H1 (cell line): ENCODE measurements around the gene IFT81. TPM values are rescaled to one million over a fixed set of nuclear protein-coding genes. Genes with fewer than 3 reads are reported as not detected.
A peak's percentile ranks its signal among the peaks of the same experiment; 100 is the strongest.
"Not testable (repeated sequence)": the region's sequence is repeated elsewhere in the genome, so short reads cannot be mapped to it uniquely, and the experiment has no call there.

Experiments used
- CTCF ChIA-PET: fragments of 300-600 bp; sonication (Branson Sonifier 250); formaldehyde crosslinking; loops from one replicate; lab custom pipeline; 2021; ENCODE audit not compliant: partially characterized antibody; lab: Charles Lee
- POLR2A ChIA-PET: fragments of 300-600 bp; sonication (Branson Sonifier 250); formaldehyde crosslinking; loops from one replicate; lab custom pipeline; 2021; ENCODE audit warnings: inconsistent platforms; ENCODE audit not compliant: partially characterized antibody; lab: Charles Lee
- DNase-seq, 2 experiments: peaks; one replicate each; pipeline versions ENCODE4 v3.0.0 to v3.0.0-alpha.2; 2010 to 2022; ENCODE audit warnings: low spot score in 2 of 2, low read depth in 1 of 2, mixed read lengths in 1 of 2
- FAIRE-seq: peaks from 2 replicates; lab custom pipeline; 2011; peaks lifted over from hg19 to GRCh38; lab: Jason Lieb, UNC
- H2AFZ ChIP-seq: 2 replicates; pipeline ENCODE4 v1.8.1; 2012; ENCODE audit warnings: low read length, inconsistent platforms
- H2AK5ac ChIP-seq: 2 replicates; pipeline ENCODE4 v1.6.1; 2013; ENCODE audit warnings: low read depth, low read length
- H2BK120ac ChIP-seq: replicated peaks from 2 replicates; pipeline ENCODE3; 2013; ENCODE audit warnings: low read depth, low read length, inconsistent platforms
- H2BK12ac ChIP-seq: 2 replicates; pipeline ENCODE4 v1.6.1; 2013; ENCODE audit warnings: low read depth, low read length
- H2BK15ac ChIP-seq: 2 replicates; pipeline ENCODE4 v1.6.1; 2013; ENCODE audit warnings: low read length
- H2BK20ac ChIP-seq: 2 replicates; pipeline ENCODE4 v1.6.1; 2013; ENCODE audit warnings: low read length
- H2BK5ac ChIP-seq: 2 replicates; pipeline ENCODE4 v1.6.1; 2013; ENCODE audit warnings: low read depth, low read length
- H3K14ac ChIP-seq: 2 replicates; pipeline ENCODE4 v1.6.1; 2013; ENCODE audit warnings: inconsistent platforms; ENCODE audit not compliant: insufficient read length
- H3K18ac ChIP-seq: 2 replicates; pipeline ENCODE4 v1.6.1; 2013; ENCODE audit warnings: low read length; ENCODE audit errors: extremely low read depth
- H3K23ac ChIP-seq: 2 replicates; pipeline ENCODE4 v1.6.1; 2013; ENCODE audit warnings: inconsistent platforms; ENCODE audit not compliant: insufficient read length
- H3K23me2 ChIP-seq: 2 replicates; pipeline ENCODE4 v1.6.1; 2013; ENCODE audit warnings: low read depth, low read length
- H3K27ac ChIP-seq: 2 replicates; pipeline ENCODE4 v1.6.1; 2011; ENCODE audit warnings: low read depth, low read length, inconsistent platforms
- H3K27me3 ChIP-seq, 4 experiments: replicated peaks in 1 of 4; 1 replicate in 1 of 4; 2 replicates in 3 of 4; pipeline versions ENCODE4 v1.6.1 to v1.8.1; 2011 to 2013; ENCODE audit warnings: low read length in 3 of 4, mild to moderate bottlenecking in 3 of 4, inconsistent platforms in 2 of 4, mixed read lengths in 2 of 4, moderate library complexity in 1 of 4; ENCODE audit not compliant: control insufficient read depth in 3 of 4, insufficient read depth in 3 of 4; ENCODE audit errors: extremely low read depth in 1 of 4
- H3K36me3 ChIP-seq, 4 experiments: 2 replicates each; pipeline versions ENCODE4 v1.6.1 to v1.8.1; 2011 to 2013; ENCODE audit warnings: mild to moderate bottlenecking in 4 of 4, low read length in 3 of 4, moderate library complexity in 2 of 4, control low read depth in 1 of 4, inconsistent platforms in 1 of 4; ENCODE audit not compliant: insufficient read depth in 4 of 4, control insufficient read depth in 2 of 4
- H3K4ac ChIP-seq: replicated peaks from 2 replicates; pipeline ENCODE3; 2013; ENCODE audit warnings: low read length, low read depth, mixed read lengths, inconsistent platforms; ENCODE audit not compliant: insufficient read length
- H3K4me1 ChIP-seq, 4 experiments: replicated peaks in 1 of 4; 1 replicate in 1 of 4; 2 replicates in 3 of 4; pipeline versions ENCODE4 v1.6.1 to v1.8.1; 2011 to 2013; ENCODE audit warnings: low read length in 3 of 4, inconsistent platforms in 2 of 4, mixed read lengths in 1 of 4; ENCODE audit not compliant: insufficient read depth in 4 of 4, control insufficient read depth in 3 of 4
- H3K4me2 ChIP-seq, 2 experiments: 2 replicates each; pipeline versions ENCODE4 v1.6.1 to v1.8.1; 2011 to 2013; ENCODE audit warnings: low read depth in 2 of 2, low read length in 2 of 2, control low read depth in 1 of 2, inconsistent platforms in 1 of 2, mild to moderate bottlenecking in 1 of 2; ENCODE audit not compliant: insufficient read depth in 1 of 2
- H3K4me3 ChIP-seq, 4 experiments: fragments of 200-600, 300-600 bp in 1 of 4; sonication (generic), shearing (Covaris generic), sonication (Bioruptor Twin) in 1 of 4; 2 replicates each; pipeline versions ENCODE4 v1.5.1 to v1.8.1; 2011 to 2016; ENCODE audit warnings: low read length in 4 of 4, low read depth in 3 of 4, control low read depth in 2 of 4, inconsistent platforms in 2 of 4, mild to moderate bottlenecking in 2 of 4, mixed read lengths in 1 of 4, moderate library complexity in 1 of 4; ENCODE audit not compliant: insufficient read depth in 2 of 4; ENCODE audit errors: extremely low read depth in 1 of 4
- H3K56ac ChIP-seq: replicated peaks from 2 replicates; pipeline ENCODE3; 2013; ENCODE audit warnings: low read depth, mild to moderate bottlenecking, mixed read lengths, low read length, inconsistent platforms; ENCODE audit not compliant: insufficient read length
- H3K79me1 ChIP-seq: 2 replicates; pipeline ENCODE4 v1.6.1; 2013; ENCODE audit warnings: low read depth, low read length, control low read depth
- H3K79me2 ChIP-seq, 2 experiments: 2 replicates each; pipeline versions ENCODE4 v1.6.1 to v1.8.1; 2012 to 2013; ENCODE audit warnings: low read length in 2 of 2, mild to moderate bottlenecking in 2 of 2, inconsistent platforms in 1 of 2; ENCODE audit not compliant: insufficient read depth in 2 of 2, control insufficient read depth in 1 of 2
- H3K9ac ChIP-seq, 4 experiments: replicated peaks in 1 of 4; 1 replicate in 1 of 4; 2 replicates in 3 of 4; pipeline versions ENCODE4 v1.6.1 to v1.8.1; 2011 to 2013; ENCODE audit warnings: low read depth in 3 of 4, low read length in 3 of 4, control low read depth in 2 of 4, mild to moderate bottlenecking in 2 of 4, moderate library complexity in 2 of 4, inconsistent platforms in 1 of 4; ENCODE audit errors: extremely low read depth in 1 of 4
- H3K9me3 ChIP-seq, 2 experiments: 2 replicates each; pipeline versions ENCODE4 v1.6.1 to v1.8.1; 2012 to 2013; ENCODE audit warnings: mild to moderate bottlenecking in 2 of 2, moderate library complexity in 2 of 2, control low read depth in 1 of 2, inconsistent platforms in 1 of 2, low read depth in 1 of 2, low read length in 1 of 2, mixed read lengths in 1 of 2; ENCODE audit not compliant: insufficient read depth in 2 of 2
- H4K20me1 ChIP-seq, 2 experiments: replicated peaks in 1 of 2; 2 replicates each; pipeline versions ENCODE3 to v1.8.1; 2011 to 2013; ENCODE audit warnings: inconsistent platforms in 2 of 2, low read length in 2 of 2, mild to moderate bottlenecking in 1 of 2; ENCODE audit not compliant: insufficient read depth in 2 of 2, control insufficient read depth in 1 of 2
- H4K5ac ChIP-seq: 2 replicates; pipeline ENCODE4 v1.6.1; 2013; ENCODE audit warnings: low read length, low read depth, mixed read lengths, inconsistent platforms; ENCODE audit not compliant: insufficient read length
- H4K8ac ChIP-seq: 2 replicates; pipeline ENCODE4 v1.8.0; 2013; ENCODE audit warnings: mild to moderate bottlenecking, moderate library complexity, low read length, inconsistent platforms; ENCODE audit not compliant: insufficient read depth; ENCODE audit errors: extremely low read depth
- H4K91ac ChIP-seq: replicated peaks from 2 replicates; pipeline ENCODE3; 2013; ENCODE audit warnings: low read length, mixed read lengths, inconsistent platforms; ENCODE audit not compliant: insufficient read length
- RAD21 ChIP-seq, 2 experiments: IDR thresholded peaks in 1 of 2; conservative IDR thresholded peaks in 1 of 2; 2 replicates each; pipeline ENCODE4 v1.6.1; 2011; ENCODE audit warnings: low read depth in 2 of 2, low read length in 2 of 2, improper control_type of control experiment in 1 of 2, inconsistent platforms in 1 of 2, mild to moderate bottlenecking in 1 of 2, moderate library complexity in 1 of 2
- TEAD4 ChIP-seq: IDR thresholded peaks from 2 replicates; pipeline ENCODE4 v1.6.1; 2012; ENCODE audit warnings: low read depth, low read length, inconsistent platforms, mixed read lengths
- WGBS, 2 experiments: shearing (Covaris generic) in 1 of 2; methylation state at CpG; one replicate each; pipeline versions ENCODE4 v1.1.6 to v1.1.7; 2013 to 2015; ENCODE audit warnings: low lambda C conversion rate in 2 of 2, mixed read lengths in 2 of 2, inconsistent platforms in 1 of 2, low coverage in 1 of 2, missing lambda C conversion rate in 1 of 2; ENCODE audit not compliant: insufficient replicate concordance in 2 of 2, insufficient coverage in 1 of 2, insufficient read length in 1 of 2; ENCODE audit errors: extremely low coverage in 1 of 2, missing lambda C conversion rate in 1 of 2; 5-methylcytosine and 5-hydroxymethylcytosine counted together
- polyA plus RNA-seq, 7 experiments: library from polyadenylated mRNA; depleted of rRNA in 3 of 7; stranded (reverse) in 5 of 7; unstranded in 2 of 7; fragments of >200 nt in 5 of 7; fragments of 200-250 nt in 2 of 7; gene quantifications; 1 replicate in 5 of 7; 2 replicates in 1 of 7; 4 replicates in 1 of 7; pipeline versions ENCODE4 v1.2.1 to v1.2.3, GENCODE V29; 2011 to 2013; ENCODE audit warnings: missing spikeins in 2 of 7, mixed read lengths in 2 of 7
- total RNA-seq: library from RNA; stranded (reverse); fragmentation: NEBNext Ultra II Directional; extraction: Animal tissue kit (Norgen Biotek cat#: 25700); gene quantifications from 2 replicates; pipeline ENCODE4 v1.2.1, GENCODE V29; 2021
- TF ChIP-seq, protein P1 (sequence below), 3 experiments: IDR thresholded peaks; 1 replicate in 2 of 3; 2 replicates in 1 of 3; pipeline versions ENCODE4 v1.5.1 to v1.6.1; 2011; ENCODE audit warnings: low read length in 3 of 3, mild to moderate bottlenecking in 3 of 3, inconsistent platforms in 2 of 3, low read depth in 1 of 3, moderate library complexity in 1 of 3; ENCODE audit not compliant: insufficient read depth in 1 of 3; ENCODE audit errors: control extremely low read depth in 1 of 3

Gene IFT81
- total and polyA plus RNA-seq, 2 of the 8 experiments (the other 6 are each of a cell fraction or from before 2014, with no cell fraction given) = 4.1 to 14.5 TPM

DNA sequence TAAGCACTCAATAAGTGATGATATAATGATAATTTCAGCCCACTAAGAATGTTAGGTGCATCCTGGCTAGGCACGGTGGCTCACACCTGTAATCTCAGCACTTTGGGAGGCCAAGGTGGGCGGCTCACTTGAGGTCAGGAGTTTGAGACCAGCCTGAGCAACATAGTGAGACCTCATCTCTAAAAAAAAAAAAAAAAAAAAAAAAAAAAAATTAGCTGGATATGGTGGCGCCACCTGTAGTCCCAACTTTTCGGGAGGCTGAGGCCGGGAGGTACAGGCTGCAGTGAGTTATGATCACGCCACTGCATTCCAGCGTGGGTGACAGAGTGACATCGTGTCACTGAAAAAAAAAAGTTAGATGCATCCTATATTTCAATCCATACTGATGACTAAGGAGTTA lies 6.9 kb upstream of the IFT81 start:
- H3K4me2 ChIP-seq, H2AK5ac ChIP-seq, H3K9ac ChIP-seq, H3K36me3 ChIP-seq, H2BK5ac ChIP-seq, H2BK120ac ChIP-seq, H4K5ac ChIP-seq, POLR2A ChIA-PET, H4K20me1 ChIP-seq, H3K23me2 ChIP-seq, H2BK15ac ChIP-seq, H2AFZ ChIP-seq, H2BK12ac ChIP-seq, H2BK20ac ChIP-seq, FAIRE-seq, H3K56ac ChIP-seq, H3K9me3 ChIP-seq, H3K4ac ChIP-seq, H4K8ac ChIP-seq, H3K14ac ChIP-seq, H3K27me3 ChIP-seq, H3K23ac ChIP-seq, H3K79me1 ChIP-seq, DNase-seq, H4K91ac ChIP-seq, H3K79me2 ChIP-seq, H3K18ac ChIP-seq, H3K27ac ChIP-seq, H3K4me1 ChIP-seq, H3K4me3 ChIP-seq: not testable (repeated sequence)
- TF ChIP-seq, protein P1, sequence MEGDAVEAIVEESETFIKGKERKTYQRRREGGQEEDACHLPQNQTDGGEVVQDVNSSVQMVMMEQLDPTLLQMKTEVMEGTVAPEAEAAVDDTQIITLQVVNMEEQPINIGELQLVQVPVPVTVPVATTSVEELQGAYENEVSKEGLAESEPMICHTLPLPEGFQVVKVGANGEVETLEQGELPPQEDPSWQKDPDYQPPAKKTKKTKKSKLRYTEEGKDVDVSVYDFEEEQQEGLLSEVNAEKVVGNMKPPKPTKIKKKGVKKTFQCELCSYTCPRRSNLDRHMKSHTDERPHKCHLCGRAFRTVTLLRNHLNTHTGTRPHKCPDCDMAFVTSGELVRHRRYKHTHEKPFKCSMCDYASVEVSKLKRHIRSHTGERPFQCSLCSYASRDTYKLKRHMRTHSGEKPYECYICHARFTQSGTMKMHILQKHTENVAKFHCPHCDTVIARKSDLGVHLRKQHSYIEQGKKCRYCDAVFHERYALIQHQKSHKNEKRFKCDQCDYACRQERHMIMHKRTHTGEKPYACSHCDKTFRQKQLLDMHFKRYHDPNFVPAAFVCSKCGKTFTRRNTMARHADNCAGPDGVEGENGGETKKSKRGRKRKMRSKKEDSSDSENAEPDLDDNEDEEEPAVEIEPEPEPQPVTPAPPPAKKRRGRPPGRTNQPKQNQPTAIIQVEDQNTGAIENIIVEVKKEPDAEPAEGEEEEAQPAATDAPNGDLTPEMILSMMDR (IDR thresholded peaks at IDR 0.05; ENCODE audit: control extremely low read depth in 1 of 3, insufficient read depth in 1 of 3, low read depth in 1 of 3, low read length in 3 of 3) = peak; percentile 21 to 34 (median 29); a peak in 3 of 4 replicates
- TF ChIP-seq TEAD4 (0 out of 2 replicates have a peak, but pooled peaks have one; percentile 25), RAD21 (IDR thresholded peaks at IDR 0.05 in 1 of 2, conservative IDR thresholded peaks at IDR 0.05 in 1 of 2; ENCODE audit: low read depth in 2 of 2, low read length in 2 of 2) (0 out of 4 replicates have a peak, but pooled peaks of 1 of the 2 experiments have one; percentile 11)
- CTCF ChIA-PET = interaction anchor here (0.9 to 3.8 kb wide), 4 partner anchors 14 to 226 kb away, joined by 3 to 27 read pairs (median 4); no protein-coding TSS in a partner anchor
- WGBS, 2 experiments = 72% methylated on average over 8 of the region's 8 CpGs; no CpG with 5 or more reads in 1 of the 2 experiments
